ENCODE results near the gene DNAJB4. TPM values are rescaled to one million over a fixed set of nuclear protein-coding genes. Genes with fewer than 3 reads are reported as not detected.
"Not testable (repeated sequence)": the region's sequence is repeated elsewhere in the genome, so short reads cannot be mapped to it uniquely, and the experiment has no call there.

Gene DNAJB4
- total and polyA plus RNA-seq, 2 of the 8 experiments (the other 6 are each of a cell fraction or from before 2014, with no cell fraction given): 6.6 to 21.8 TPM

- TF ChIP-seq TCF12 (IDR thresholded peaks at IDR 0.05; ENCODE audit: low read depth, low read length) (no peak), SAP30 (IDR thresholded peaks at IDR 0.05; ENCODE audit: insufficient read depth, insufficient replicate concordance, low read length) (no peak)
These were observed 14.3 kb downstream of the DNAJB4 start (continued) for GRCh38 chr1:78019024-78019423.

- H2AK5ac ChIP-seq (ENCODE audit: low read depth, low read length); CTCF ChIA-PET (ENCODE audit: partially characterized antibody): not testable (repeated sequence)
- WGBS, 2 experiments (ENCODE audit: extremely low coverage in 1 of 2, insufficient coverage in 1 of 2, insufficient read length in 1 of 2, insufficient replicate concordance in 2 of 2, low coverage in 1 of 2, low lambda C conversion rate in 2 of 2, missing lambda C conversion rate in 1 of 2): 90% methylated on average over 4 of the region's 4 CpGs; no CpG with 5 or more reads in 1 of the 2 experiments
These were observed 16.4 kb downstream of the DNAJB4 start for GRCh38 chr1:78021134-78021533.

More at GRCh38 chr1:78021134-78021533, 16.4 kb downstream of the DNAJB4 start:
- H3K79me2 ChIP-seq (ENCODE audit: control insufficient read depth in 1 of 2, insufficient read depth in 2 of 2, low read length in 2 of 2); H3K27me3 ChIP-seq (replicated peaks in 1 of 4; ENCODE audit: control insufficient read depth in 3 of 4, extremely low read depth in 1 of 4, insufficient read depth in 3 of 4, low read length in 3 of 4); H3K23me2 ChIP-seq (ENCODE audit: low read depth, low read length); H4K91ac ChIP-seq (replicated peaks; ENCODE audit: insufficient read length, low read length); H2BK12ac ChIP-seq (ENCODE audit: low read depth, low read length); H3K4ac ChIP-seq (replicated peaks; ENCODE audit: insufficient read length, low read depth, low read length); H2BK5ac ChIP-seq (ENCODE audit: low read depth, low read length); H3K9ac ChIP-seq (replicated peaks in 1 of 4; ENCODE audit: extremely low read depth in 1 of 4, low read depth in 3 of 4, low read length in 3 of 4); H4K20me1 ChIP-seq (replicated peaks in 1 of 2; ENCODE audit: control insufficient read depth in 1 of 2, insufficient read depth in 2 of 2, low read length in 2 of 2); H2AFZ ChIP-seq (ENCODE audit: low read length); H3K4me2 ChIP-seq (ENCODE audit: insufficient read depth in 1 of 2, low read depth in 2 of 2, low read length in 2 of 2); H3K56ac ChIP-seq (replicated peaks; ENCODE audit: insufficient read length, low read depth, low read length); H3K4me1 ChIP-seq (replicated peaks in 1 of 4; ENCODE audit: control insufficient read depth in 3 of 4, insufficient read depth in 4 of 4, low read length in 3 of 4); H3K4me3 ChIP-seq (ENCODE audit: extremely low read depth in 1 of 4, insufficient read depth in 2 of 4, low read depth in 3 of 4, low read length in 4 of 4); H3K27ac ChIP-seq (ENCODE audit: low read depth, low read length); POLR2A ChIA-PET (ENCODE audit: partially characterized antibody); H3K18ac ChIP-seq (ENCODE audit: extremely low read depth, low read length); H3K23ac ChIP-seq (ENCODE audit: insufficient read length); H3K9me3 ChIP-seq (ENCODE audit: insufficient read depth in 2 of 2, low read depth in 1 of 2, low read length in 1 of 2); FAIRE-seq; H4K5ac ChIP-seq (ENCODE audit: insufficient read length, low read depth, low read length); H2BK120ac ChIP-seq (replicated peaks; ENCODE audit: low read depth, low read length); H2BK15ac ChIP-seq (ENCODE audit: low read length); H4K8ac ChIP-seq (ENCODE audit: extremely low read depth, insufficient read depth, low read length); H2BK20ac ChIP-seq (ENCODE audit: low read length); H3K79me1 ChIP-seq (ENCODE audit: low read depth, low read length); H3K14ac ChIP-seq (ENCODE audit: insufficient read length); DNase-seq (ENCODE audit: low read depth in 1 of 2, low spot score in 2 of 2); H3K36me3 ChIP-seq (ENCODE audit: control insufficient read depth in 2 of 4, insufficient read depth in 4 of 4, low read length in 3 of 4): not testable (repeated sequence)
